ENCODE results near the gene RABGAP1.

DNA sequence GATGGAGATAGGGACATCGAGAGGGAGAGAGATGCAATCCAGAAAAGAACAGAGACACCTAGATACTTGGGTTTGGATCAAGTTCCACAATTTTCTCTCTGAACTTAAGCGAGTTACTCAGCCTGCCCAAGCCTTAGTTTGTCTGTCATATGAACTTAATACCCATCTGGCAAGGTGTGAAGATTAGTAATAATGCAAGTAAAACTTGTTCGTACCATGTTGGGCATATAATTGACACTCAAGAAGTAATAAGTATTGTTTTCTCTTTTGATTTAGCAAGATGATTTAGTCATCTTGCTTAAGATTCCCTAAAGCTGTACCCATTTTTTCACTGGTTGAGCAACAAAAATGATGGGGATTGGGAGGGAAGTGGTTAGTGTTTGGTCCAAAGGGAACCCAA is 7.5 kb downstream of the RABGAP1 start:
- no peak for TF ChIP-seq EZH2 (IDR thresholded peaks at IDR 0.05)
- TF ChIP-seq POLR2AphosphoS5 (IDR thresholded peaks at IDR 0.05; ENCODE audit: borderline replicate concordance, low read depth, low read length) = no peak
- TF ChIP-seq FOXP2 (optimal IDR thresholded peaks at IDR 0.05; ENCODE audit: control extremely low read depth, extremely low read length, insufficient read depth) = no peak
